HL-60/S4 treated with phorbol 12-myristate 13-acetate at 8.2 ng/mL for 4 days and 3 days (cell line): Measurements from ENCODE around the gene NDUFB2.
"Not testable (repeated sequence)": the region's sequence is repeated elsewhere in the genome, so short reads cannot be mapped to it uniquely, and the experiment has no call there.

ENCODE experiments used
- in situ Hi-C: fragments of 300-500 bp; cut with MboI; formaldehyde crosslinking; loops from 2 replicates; pipeline ENCODE4 v1.15.0; 2022; ENCODE audit warnings: low sequenced_read_pairs

The NDUFB2 gene

GRCh38 chr7:140696680-140697446, at the start of gene NDUFB2:
Gene NDUFB2, plus strand, starts transcription at chr7:140696708. Its CDS starts 37 bp downstream, at chr7:140696745.
- in situ Hi-C loops: no loop called here

- in situ Hi-C loops: no loop called here
Measured at GRCh38 chr7:140646931-140647647, 49.4 kb upstream of the NDUFB2 start.

- in situ Hi-C loops: no loop called here
Measured at GRCh38 chr7:140649556-140650205, 46.8 kb upstream of the NDUFB2 start.

- in situ Hi-C loops: no loop called here
Measured at GRCh38 chr7:140650367-140650766, 46.1 kb upstream of the NDUFB2 start.

DNA sequence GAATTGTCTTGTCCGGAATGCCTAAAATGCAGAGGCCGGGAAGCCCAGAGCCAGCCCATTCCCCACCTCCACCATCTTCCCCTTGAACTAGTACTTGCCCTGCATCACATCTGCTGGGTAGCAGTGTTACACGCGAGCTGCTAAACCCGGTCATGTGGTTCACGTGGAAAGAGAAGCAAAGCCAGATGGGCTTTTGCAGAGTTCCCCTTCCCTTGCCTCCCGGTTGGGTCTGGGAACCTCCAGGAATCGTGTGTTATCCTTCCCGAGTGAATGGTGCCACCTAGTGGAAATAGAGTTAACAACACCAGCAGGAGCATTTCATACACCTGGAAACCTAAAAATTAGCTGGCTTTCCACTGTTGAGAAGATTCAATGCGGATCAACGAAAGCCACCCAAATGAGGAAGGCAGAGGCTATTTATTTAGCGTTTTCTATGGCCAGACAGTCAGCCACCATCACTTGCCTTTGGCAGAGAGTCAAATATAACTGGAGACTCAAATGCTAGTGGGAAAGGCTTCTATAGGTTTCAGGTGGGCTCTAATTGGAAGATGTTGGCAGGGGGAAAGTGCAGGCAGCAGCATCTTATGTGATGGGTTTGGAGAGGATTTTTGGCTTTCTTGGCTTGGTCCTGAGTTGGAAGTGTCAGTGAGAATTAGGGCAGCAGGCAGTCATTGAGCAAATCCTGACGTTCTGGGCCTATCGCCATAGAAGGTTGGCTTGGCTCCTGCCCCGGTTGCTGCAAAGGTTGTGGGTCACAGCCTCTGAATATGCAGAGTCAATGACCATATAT, 43.0 kb upstream of the NDUFB2 start:
- in situ Hi-C loops: no loop called here

- in situ Hi-C loops: no loop called here
Measured at GRCh38 chr7:140654109-140654387, 42.5 kb upstream of the NDUFB2 start.

DNA sequence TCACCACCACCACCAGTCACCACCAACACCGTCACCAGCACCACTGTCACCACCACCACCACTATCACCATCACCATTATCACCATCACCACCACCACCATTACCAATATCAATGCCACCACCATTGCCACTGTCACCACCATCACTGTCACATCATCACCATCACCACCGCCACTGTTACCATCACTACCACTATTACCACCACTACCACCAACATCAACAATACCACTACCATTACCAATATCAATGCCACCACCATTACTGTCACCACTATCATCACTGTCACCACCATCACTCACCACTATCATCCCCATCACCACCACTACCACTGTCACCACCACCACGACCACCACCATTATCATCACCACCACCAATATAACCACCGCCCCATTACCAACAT, 41.8 kb upstream of the NDUFB2 start:
- in situ Hi-C loops: no loop called here

GRCh38 chr7:140655511-140656408, 40.7 kb upstream of the NDUFB2 start:
- in situ Hi-C loops: no loop called here

DNA sequence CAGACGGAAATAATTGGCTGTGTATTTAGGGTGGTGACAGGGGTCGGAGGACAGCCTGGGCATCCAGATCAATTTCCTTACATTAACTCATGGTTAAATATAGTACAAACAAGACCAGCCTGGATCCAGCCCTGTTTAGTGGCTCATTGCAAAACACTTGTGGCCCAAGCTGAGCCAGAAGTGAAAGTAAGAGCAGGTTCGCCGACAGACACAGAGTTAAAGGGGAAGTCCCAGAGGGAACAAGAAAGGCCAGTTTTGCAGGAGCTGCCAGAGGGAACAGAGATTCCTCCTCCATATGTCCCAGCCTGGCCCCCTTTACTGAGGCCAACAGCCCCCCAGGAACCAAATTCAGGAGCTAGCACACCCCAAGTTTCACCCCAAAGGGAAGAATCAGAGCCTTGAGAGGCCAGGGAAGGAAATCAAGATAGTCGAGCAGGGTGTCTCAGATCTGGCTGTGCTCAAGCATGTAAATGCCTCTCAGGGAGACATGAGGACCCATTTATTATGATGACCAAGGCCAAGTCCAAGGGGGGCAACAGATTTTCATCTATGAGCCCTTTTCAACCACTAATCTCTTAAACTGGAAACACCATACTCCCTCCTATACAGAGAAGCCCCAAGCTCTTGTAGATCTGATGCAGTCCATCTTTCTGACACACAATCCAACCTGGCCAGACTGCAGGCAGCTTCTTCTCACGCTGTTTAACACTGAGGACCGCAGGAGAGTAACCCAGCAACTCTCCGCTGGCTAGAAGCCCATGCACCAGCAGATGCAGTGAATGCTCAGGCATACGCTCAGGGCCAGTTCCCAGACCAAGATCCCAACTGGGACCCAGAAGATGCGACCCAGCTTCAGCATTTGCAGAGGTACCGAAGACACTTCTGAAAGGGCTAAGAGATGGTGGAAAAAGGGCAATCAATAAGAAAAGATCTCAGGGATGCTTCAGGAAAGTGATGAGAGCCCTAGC, 39.7 kb upstream of the NDUFB2 start:
- in situ Hi-C loops: no loop called here

GRCh38 chr7:140657891-140658290, 38.6 kb upstream of the NDUFB2 start:
- in situ Hi-C loops: no loop called here

- in situ Hi-C loops: no loop called here
Measured at GRCh38 chr7:140659856-140660255, 36.7 kb upstream of the NDUFB2 start.

- in situ Hi-C loops: no loop called here
Measured at GRCh38 chr7:140661124-140661523, 35.4 kb upstream of the NDUFB2 start.

- in situ Hi-C loops: not testable (repeated sequence)
Measured at GRCh38 chr7:140662938-140663337, 33.6 kb upstream of the NDUFB2 start.

DNA sequence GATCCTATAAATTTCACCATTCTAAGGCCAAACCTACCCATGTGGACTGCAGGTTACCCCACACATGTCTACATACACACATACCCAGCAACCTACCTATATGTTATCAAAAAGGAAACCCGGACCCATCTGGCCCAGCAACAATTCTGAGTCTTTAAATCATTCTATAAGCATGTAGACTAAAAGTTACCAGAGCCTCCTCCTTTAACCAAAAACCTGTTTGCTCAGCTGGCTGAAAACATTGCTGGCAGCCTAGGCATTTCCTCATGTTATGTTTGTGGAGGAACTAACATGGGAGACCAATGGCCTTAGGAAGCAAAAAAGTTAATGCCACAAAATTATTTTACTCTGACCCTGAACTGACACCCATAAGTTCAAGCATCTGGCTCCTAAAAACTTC, 29.0 kb upstream of the NDUFB2 start:
- in situ Hi-C loops: no loop called here

GRCh38 chr7:140668641-140669040, 27.9 kb upstream of the NDUFB2 start:
- in situ Hi-C loops: no loop called here

GRCh38 chr7:140669352-140669751, 27.2 kb upstream of the NDUFB2 start:
- in situ Hi-C loops: no loop called here

GRCh38 chr7:140669862-140670261, 26.6 kb upstream of the NDUFB2 start:
- in situ Hi-C loops: not testable (repeated sequence)

- in situ Hi-C loops: no loop called here
Measured at GRCh38 chr7:140670343-140670935, 26.1 kb upstream of the NDUFB2 start.

DNA sequence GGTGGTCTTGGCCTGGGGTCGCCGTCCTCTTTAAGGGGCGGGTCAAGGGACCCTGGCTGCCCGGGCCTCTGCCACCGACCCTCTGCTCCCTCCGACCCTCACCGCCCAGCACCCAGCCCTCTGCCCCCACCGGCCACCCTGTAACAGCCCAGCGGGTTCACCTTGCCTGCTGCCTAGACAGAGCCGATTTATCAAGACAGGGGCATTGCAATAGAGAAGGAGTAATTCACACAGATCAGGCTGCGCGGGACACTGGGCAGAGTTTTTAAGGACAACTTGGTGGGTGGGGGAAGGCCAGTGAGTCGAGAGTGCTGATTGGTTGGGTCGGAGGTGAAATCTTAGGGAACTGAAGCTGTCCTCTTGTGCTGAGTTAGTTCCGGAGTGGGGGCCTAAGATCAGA, 24.5 kb upstream of the NDUFB2 start:
- in situ Hi-C loops: no loop called here
